HTR-8/SVneo (cell line): ENCODE data around the gene PTGDS.

Experiments
- DNase-seq: peaks from one replicate; pipeline ENCODE4 v3.0.0; 2011; ENCODE audit warnings: low spot score, mixed read lengths; ENCODE audit not compliant: insufficient read length
- FAIRE-seq: peaks from 2 replicates; lab custom pipeline; 2011; peaks lifted over from hg19 to GRCh38; lab: Jason Lieb, UNC

The PTGDS gene

DNA sequence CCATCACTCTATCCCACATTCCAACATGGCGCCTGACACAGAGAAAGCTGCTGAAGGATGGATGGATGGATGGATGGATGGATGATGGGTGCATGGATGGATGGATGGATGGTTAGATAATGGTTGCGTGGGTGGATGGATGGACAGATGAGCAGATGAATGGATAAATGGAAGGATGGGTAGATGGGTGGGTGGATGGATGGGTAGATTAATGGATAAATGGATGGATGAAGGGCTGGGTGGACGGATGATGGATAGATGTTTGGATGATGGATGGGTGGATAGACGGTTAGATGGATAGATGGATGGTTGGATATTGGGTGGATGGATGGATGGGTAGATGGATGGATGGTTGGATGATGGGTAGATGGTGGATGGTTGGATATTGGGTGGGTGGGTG, 20.7 kb upstream of the PTGDS start:
- FAIRE-seq = no peak
- DNase-seq = no peak

DNA sequence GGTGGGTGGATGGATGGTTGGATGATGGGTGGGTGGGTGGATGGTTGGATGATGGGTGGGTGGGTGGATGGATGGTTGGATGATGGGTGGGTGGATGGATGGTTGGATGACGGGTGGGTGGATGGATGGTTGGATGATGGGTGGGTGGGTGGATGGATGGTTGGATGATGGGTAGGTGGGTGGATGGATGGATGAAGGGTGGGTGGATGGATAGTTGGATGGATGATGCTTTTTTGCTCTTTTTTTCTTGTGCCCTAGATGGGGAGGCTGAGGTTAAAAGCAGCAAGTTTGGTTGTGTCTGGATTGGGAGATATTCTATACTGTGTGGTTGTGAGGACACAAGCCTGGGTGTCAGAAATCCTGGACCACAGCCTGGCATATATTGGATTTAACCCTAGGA, 19.8 kb upstream of the PTGDS start:
- no peak for FAIRE-seq

DNA sequence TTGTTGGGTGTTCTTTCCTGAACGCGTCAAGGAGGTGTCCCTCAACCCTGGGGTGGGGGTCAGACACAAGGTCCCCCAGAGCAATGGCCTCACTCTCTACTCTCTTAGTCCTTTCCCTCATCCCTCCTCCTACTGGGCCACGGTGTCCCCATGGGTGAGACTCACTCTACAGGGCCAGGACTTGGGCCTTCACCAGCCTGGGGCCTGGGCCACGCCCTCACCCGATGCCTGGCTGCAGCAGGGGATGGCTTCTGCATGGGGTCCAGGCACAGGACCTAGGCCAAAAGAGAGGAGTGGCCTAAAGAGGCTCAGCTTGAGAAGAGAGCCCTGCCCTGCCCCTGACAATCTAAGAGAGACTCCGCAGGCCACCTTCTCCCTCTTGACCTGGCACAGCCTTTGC, 19.4 kb upstream of the PTGDS start:
- DNase-seq (no peak), FAIRE-seq (no peak)

More for the DNA sequence above, 19.8 kb upstream of the PTGDS start:
- no peak for DNase-seq

DNA sequence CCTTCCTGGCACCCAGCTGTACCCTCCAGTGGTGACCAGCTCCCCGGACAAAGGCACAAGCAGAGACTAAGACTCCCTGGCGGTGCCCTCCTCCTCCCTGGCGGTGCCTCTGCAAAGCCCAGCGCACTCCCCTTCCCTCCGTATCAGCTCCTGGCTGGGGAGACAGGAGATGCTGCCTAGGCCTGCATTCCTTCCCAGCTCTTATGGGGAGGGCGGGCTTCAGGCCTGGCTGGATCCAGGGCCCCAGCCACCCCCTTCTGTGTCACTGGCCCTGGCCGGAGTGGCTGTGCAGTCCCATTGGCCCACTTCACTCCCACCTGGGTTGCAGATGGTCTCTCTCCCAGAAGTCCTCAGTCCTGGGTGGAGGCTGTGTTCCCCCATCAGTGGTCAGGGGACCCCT, 18.8 kb upstream of the PTGDS start:
- FAIRE-seq = no peak
- no peak for DNase-seq

GRCh38 chr9:136958898-136959850, 18.1 kb upstream of the PTGDS start:
- FAIRE-seq = no peak
- DNase-seq = no peak

DNA sequence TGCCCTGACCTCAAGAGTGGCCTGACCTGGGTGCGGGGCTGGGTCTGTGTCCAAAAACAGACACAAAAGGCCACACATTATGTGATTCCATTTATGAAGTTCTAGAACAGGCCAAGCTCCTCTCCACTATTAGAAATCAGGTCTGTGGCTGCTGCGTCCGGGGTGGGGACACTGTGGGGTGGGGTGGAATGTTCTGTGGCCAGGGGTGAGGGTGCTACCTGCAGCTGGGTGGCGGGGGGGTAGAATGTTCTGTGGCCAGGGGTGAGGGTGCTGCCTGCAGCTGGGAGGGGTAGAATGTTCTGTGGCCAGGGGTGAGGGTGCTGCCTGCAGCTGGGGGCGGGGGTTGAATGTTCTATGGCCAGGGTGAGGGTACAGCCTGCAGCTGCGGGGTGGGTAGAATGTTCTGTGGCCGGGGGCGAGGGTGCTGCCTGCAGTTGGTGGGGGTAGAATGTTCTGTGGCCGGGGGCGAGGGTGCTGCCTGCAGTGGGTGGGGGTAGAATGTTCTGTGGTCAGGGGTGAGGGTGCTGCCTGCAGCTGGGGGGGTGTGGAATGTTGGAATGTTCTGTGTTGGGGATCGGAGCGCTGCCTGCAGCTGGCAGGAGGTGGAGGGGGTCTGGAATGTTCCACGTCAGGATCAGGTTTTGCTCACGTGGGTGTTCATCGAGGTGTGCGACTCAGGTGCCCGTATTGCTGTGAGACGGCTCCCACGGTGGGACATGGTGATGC, 16.9 kb upstream of the PTGDS start:
- no peak for FAIRE-seq
- no peak for DNase-seq

- FAIRE-seq (no peak), DNase-seq (no peak)
Observed at GRCh38 chr9:136960938-136961275, 16.4 kb upstream of the PTGDS start.

DNA sequence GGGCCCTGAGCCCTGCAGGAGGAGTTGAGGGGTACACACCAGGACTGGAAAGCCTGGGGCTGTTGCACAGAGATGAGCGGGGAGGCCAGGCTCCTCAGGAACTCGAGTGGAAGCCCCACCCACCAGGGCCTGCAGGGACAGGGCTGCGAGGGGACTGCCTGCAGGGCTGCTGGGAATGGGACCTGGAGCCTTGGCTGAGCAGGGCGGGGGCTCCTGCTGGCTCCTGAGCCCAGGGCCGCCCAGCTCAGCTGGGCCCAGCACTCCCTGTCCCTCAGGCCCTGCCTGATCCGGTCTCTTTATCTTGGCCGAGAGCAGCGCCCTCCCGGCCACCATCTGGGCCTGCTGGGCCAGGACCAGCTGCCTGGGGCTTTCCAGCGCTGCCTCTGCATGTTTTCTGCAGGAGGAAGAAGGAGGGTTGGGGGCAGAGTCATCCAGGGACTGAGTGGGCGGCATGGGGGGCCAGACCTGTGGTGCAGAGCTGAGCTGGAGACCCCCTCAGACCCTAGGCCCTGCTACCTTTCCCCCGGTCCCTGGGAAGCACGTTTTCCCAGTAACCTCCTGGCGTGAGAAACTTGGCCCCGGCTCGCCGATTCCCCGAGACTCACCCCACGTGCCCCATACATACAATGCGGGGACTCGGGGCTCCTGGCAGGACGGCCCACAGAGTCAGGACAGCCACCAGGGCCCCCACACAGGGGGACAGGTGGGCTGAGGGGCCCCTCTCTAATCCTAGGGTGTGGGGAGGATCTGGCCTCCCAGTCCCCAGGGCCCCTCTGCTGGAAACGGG, 15.8 kb upstream of the PTGDS start:
- FAIRE-seq (no peak), DNase-seq (no peak)

DNA sequence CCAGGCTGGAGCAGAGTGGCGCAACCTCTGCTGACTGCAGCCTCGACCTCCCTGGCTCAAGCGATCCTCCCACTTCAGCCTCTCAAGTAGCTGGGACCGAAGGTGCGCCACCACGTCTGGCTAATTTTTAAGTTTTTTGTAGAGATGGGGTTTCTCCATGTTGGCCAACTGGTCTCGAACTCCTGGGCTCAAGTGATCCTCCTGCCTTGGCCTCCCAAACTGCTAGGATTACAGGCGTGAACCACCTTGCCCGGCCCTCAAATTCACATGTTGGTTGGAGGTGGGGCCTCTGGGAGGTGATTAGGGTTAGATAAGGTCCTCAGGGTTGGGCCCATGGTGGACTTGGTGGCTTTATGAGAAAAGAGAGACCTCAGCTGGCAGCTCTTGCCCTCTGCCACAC, 15.1 kb upstream of the PTGDS start:
- no peak for FAIRE-seq

GRCh38 chr9:136962701-136963248, 14.5 kb upstream of the PTGDS start:
- FAIRE-seq = no peak
- no peak for DNase-seq

More for the DNA sequence above, 15.1 kb upstream of the PTGDS start:
- DNase-seq = no peak

GRCh38 chr9:136963341-136963740, 14.0 kb upstream of the PTGDS start:
- DNase-seq = no peak
- FAIRE-seq = no peak

- no peak for FAIRE-seq
Observed at GRCh38 chr9:136963751-136964150, 13.6 kb upstream of the PTGDS start.

GRCh38 chr9:136964171-136964689, 13.1 kb upstream of the PTGDS start:
- DNase-seq = no peak
- no peak for FAIRE-seq

More at GRCh38 chr9:136963751-136964150, 13.6 kb upstream of the PTGDS start:
- DNase-seq = no peak

GRCh38 chr9:136964833-136965422, 12.4 kb upstream of the PTGDS start:
- no peak for DNase-seq
- FAIRE-seq = no peak

DNA sequence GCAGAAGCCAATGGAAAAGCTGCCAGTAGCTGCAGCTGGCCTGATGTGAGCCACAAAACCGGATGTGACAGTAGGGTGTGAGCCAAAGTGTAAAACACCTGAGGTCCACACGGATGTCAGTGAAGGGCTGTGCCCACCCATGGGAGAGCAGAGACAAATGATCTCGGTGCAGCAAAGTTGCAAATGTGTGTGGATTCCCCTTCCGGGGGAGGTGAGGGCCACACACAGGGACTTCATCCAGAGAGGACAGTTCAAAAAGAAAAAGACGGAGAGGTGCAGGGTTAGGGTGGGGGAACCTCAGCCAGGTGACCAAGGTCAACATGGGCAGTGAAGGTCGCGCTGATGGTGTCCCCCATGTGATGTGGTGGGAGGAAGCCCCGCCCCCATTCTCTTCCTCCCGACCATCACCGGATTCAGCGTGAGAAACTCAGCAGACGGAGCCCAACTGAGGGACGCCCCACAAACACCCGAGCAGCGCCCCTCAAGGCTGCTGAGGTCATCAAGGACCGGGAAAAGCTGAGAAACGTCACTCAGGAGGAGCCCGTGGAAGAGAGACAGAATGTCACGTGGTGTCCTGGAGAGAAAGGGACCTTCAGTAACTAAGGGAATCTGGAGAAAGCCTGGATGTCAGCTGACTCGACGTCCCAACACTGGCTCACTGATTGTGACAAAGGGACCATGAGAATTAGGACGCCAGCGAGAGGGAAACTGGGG, 11.4 kb upstream of the PTGDS start:
- FAIRE-seq = no peak
- no peak for DNase-seq

DNA sequence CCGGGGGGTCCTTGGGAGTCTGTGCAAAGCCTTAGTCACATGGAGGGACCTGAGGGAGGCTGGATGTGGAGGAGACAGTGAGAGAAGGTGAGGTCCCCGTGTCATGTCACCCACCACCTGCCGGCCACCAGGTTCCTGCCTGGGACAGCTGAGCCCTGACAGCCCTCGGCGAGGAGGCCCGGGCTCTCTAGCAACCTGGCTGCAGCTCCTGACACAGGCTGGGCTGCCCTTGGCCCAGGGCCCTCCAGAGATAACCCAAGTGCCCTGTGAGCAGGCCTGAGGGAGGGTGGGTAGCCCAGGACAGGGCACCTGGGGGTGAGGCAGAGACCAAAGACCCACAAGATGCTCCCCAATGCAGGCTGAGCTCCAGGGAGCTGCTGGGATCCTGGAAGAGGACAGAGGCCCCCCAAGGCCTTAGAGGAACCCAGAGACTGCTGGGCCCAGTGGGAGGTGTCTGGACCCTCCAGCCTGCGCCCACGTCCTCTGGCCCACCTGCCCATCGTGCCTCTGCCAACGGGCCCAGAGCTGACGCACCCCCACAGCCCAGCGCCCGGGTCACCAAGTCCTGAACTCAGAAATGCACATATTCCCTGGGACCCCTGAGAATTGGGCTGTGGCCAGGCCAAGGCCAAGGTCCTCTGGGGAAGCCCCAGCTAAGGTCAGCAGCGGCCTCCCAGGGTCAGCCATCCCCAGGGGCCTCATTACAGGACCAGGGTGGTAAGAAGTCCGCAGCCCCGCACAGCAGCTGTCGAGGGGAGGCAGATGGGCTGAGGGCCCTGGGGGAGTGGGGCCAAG, 8.8 kb upstream of the PTGDS start:
- DNase-seq (no peak), FAIRE-seq (no peak)

DNA sequence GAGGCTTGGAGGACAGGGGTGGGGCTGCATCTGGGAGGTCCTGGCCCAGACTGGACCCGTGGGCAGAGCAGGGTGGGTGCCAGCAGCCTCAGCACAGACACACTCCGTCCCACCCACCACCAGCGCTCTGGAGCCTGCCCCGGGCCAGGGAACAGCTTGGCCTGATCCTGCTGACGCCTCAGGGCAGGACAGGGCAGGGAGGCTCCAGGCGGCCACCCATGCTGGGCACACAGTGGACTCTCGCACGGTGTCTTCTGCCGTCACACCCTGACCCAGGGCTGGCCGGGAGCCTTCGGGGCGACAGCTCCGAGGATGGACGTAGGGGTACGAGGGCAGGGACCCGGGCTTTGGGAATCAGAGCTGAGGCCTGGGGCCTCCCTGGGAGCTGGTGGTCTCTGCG, 8.2 kb upstream of the PTGDS start:
- FAIRE-seq (no peak), DNase-seq (no peak)

- no peak for FAIRE-seq
- no peak for DNase-seq
Observed at GRCh38 chr9:136969774-136970173, 7.5 kb upstream of the PTGDS start.
